Upper lobe of right lung (tissue), 1 donor: ENCODE data around the gene ZNF618. TPM values are rescaled to one million over a fixed set of nuclear protein-coding genes. Genes with fewer than 3 reads are reported as not detected.

Source experiments
- ATAC-seq: fragments of 200-7000 bp; cut with Tn5 transposase; one replicate; pipeline ENCODE4 v1.9.1; 2020; ENCODE audit warnings: mild to moderate bottlenecking, moderate library complexity
- DNase-seq: peaks from one replicate; pipeline ENCODE4 v3.0.0-alpha.2; 2020
- H3K27ac ChIP-seq: fragments of 200-600 bp; one replicate; pipeline ENCODE4 v1.8.0; 2022
- H3K27me3 ChIP-seq: fragments of 200-600 bp; one replicate; pipeline ENCODE4 v1.8.0; 2022; ENCODE audit warnings: mild to moderate bottlenecking
- H3K36me3 ChIP-seq: fragments of 200-600 bp; one replicate; pipeline ENCODE4 v1.8.0; 2022
- H3K4me1 ChIP-seq: fragments of 200-600 bp; one replicate; pipeline ENCODE4 v1.8.0; 2022
- H3K4me3 ChIP-seq: fragments of 200-600 bp; one replicate; pipeline ENCODE4 v1.8.0; 2022; ENCODE audit warnings: mild to moderate bottlenecking
- H3K9me3 ChIP-seq: fragments of 200-600 bp; one replicate; pipeline ENCODE4 v1.8.0; 2022
- CTCF ChIP-seq: fragments of 200-600 bp; IDR thresholded peaks from one replicate; pipeline ENCODE4 v1.8.0; 2022; ENCODE audit warnings: antibody characterized with exemption
- intact Hi-C: fragments of 100-400 bp; cut with DNase I; formaldehyde crosslinking; loops from one replicate; pipeline ENCODE4 v1.11.0; 2022
- total RNA-seq: library from RNA; stranded (reverse); fragmentation: NEBNext Ultra II Directional; extraction: Animal tissue kit (Norgen Biotek cat#: 25700); gene quantifications from one replicate; pipeline ENCODE4 v1.2.1, GENCODE V29; 2021
- donor health status: DM: no; HTN: yes; CAD: no; lungs with severe emphysema.

Gene ZNF618
- total RNA-seq, 1 donor from 2014 or later: 9.8 TPM

- H3K4me3 ChIP-seq: no peak overlapping the region
- H3K27me3 ChIP-seq: no peaks in the 10 kb centered on the region
- H3K4me1 ChIP-seq: peaks cover 4% of the 10 kb centered on the region
- no peaks in the 10 kb centered on the region for H3K9me3 ChIP-seq
- DNase-seq: no peak
- intact Hi-C loops: no loop called here
- no peak for TF ChIP-seq CTCF
- no peak for ATAC-seq
- H3K27ac ChIP-seq: no peak overlapping the region
- H3K36me3 ChIP-seq: no peaks in the 10 kb centered on the region
These were observed 124.0 kb downstream of the ZNF618 start for GRCh38 chr9:114000063-114000454.

- TF ChIP-seq CTCF: no peak
- DNase-seq: no peak
- no peaks in the 10 kb centered on the region for H3K27me3 ChIP-seq
- no peaks in the 10 kb centered on the region for H3K9me3 ChIP-seq
- no peak overlapping the region for H3K4me3 ChIP-seq
- no peak for ATAC-seq
- intact Hi-C loops: no loop called here
- peaks cover 4% of the 10 kb centered on the region for H3K4me1 ChIP-seq
- no peaks in the 10 kb centered on the region for H3K36me3 ChIP-seq
- no peak overlapping the region for H3K27ac ChIP-seq
These were observed 124.7 kb downstream of the ZNF618 start for GRCh38 chr9:114000671-114001409.

- no peak for TF ChIP-seq CTCF
- H3K27ac ChIP-seq: no peak overlapping the region
These were observed 125.2 kb downstream of the ZNF618 start for GRCh38 chr9:114001410-114001685.

GRCh38 chr9:114001794-114002261 is 125.7 kb downstream of the ZNF618 start:
- Histone ChIP-seq H3K9me3 (no peaks in the 10 kb centered on the region), H3K4me1 (peaks cover 4% of the 10 kb centered on the region), H3K36me3 (no peaks in the 10 kb centered on the region), H3K27me3 (no peaks in the 10 kb centered on the region), H3K27ac (no peak overlapping the region), H3K4me3 (no peak overlapping the region)
- no peak for TF ChIP-seq CTCF
- ATAC-seq (no peak), DNase-seq (no peak)
- intact Hi-C loops: no loop called here

More at GRCh38 chr9:114001410-114001685, 125.2 kb downstream of the ZNF618 start:
- no peak overlapping the region for H3K4me3 ChIP-seq
- no peak for ATAC-seq
- intact Hi-C loops: no loop called here
- H3K27me3 ChIP-seq: no peaks in the 10 kb centered on the region
- no peaks in the 10 kb centered on the region for H3K36me3 ChIP-seq
- no peak for DNase-seq
- H3K9me3 ChIP-seq: no peaks in the 10 kb centered on the region
- peaks cover 4% of the 10 kb centered on the region for H3K4me1 ChIP-seq

GRCh38 chr9:114002271-114002985 is 126.3 kb downstream of the ZNF618 start:
- no peak for ATAC-seq
- no peak overlapping the region for H3K4me3 ChIP-seq
- no peaks in the 10 kb centered on the region for H3K9me3 ChIP-seq
- no peaks in the 10 kb centered on the region for H3K36me3 ChIP-seq
- H3K27ac ChIP-seq: no peak overlapping the region
- H3K27me3 ChIP-seq: no peaks in the 10 kb centered on the region
- peaks cover 4% of the 10 kb centered on the region for H3K4me1 ChIP-seq
- no peak for DNase-seq
- no peak for TF ChIP-seq CTCF
- intact Hi-C loops: no loop called here
